Endodermal cell (in vitro differentiated cells): Measurements from ENCODE around the gene TTC23. TPM values are rescaled to one million over a fixed set of nuclear protein-coding genes. Genes with fewer than 3 reads are reported as not detected.

ENCODE experiments used
- DNase-seq: peaks from one replicate; pipeline ENCODE4 v3.0.0-alpha.2; 2017
- H3K27ac ChIP-seq: 2 replicates; pipeline ENCODE4 v1.5.1; 2013; ENCODE audit warnings: mild to moderate bottlenecking, low read depth, low read length, moderate library complexity
- H3K27me3 ChIP-seq: 2 replicates; pipeline ENCODE4 v1.6.1; 2013; ENCODE audit warnings: mild to moderate bottlenecking, low read length, moderate library complexity; ENCODE audit not compliant: insufficient read depth, control insufficient read depth, poor library complexity, severe bottlenecking
- H3K36me3 ChIP-seq: 2 replicates; pipeline ENCODE4 v1.7.0; 2013; ENCODE audit warnings: mild to moderate bottlenecking, low read length, moderate library complexity; ENCODE audit not compliant: control insufficient read depth, insufficient read depth
- H3K4me1 ChIP-seq: one replicate; pipeline ENCODE4 v1.7.0; 2013; ENCODE audit warnings: low read length; ENCODE audit not compliant: control insufficient read depth, insufficient read depth
- H3K4me3 ChIP-seq: 2 replicates; pipeline ENCODE4 v1.5.1; 2013; ENCODE audit warnings: mild to moderate bottlenecking, low read length, moderate library complexity
- H3K9ac ChIP-seq: 2 replicates; pipeline ENCODE4 v1.6.1; 2013; ENCODE audit warnings: mild to moderate bottlenecking, low read length, moderate library complexity; ENCODE audit not compliant: poor library complexity, severe bottlenecking; ENCODE audit errors: extremely low read depth
- H3K9me3 ChIP-seq: 2 replicates; pipeline ENCODE4 v1.6.1; 2013; ENCODE audit warnings: mild to moderate bottlenecking, low read length, moderate library complexity; ENCODE audit not compliant: control insufficient read depth
- H3K27ac Mint-ChIP-seq: 2 replicates; pipeline ENCODE4 v1.8.0; 2020; ENCODE audit warnings: mixed read lengths
- H3K27me3 Mint-ChIP-seq: 2 replicates; pipeline ENCODE4 v1.8.0; 2021; ENCODE audit warnings: mild to moderate bottlenecking, mixed read lengths; ENCODE audit not compliant: insufficient read depth
- H3K36me3 Mint-ChIP-seq: 2 replicates; pipeline ENCODE4 v1.8.0; 2020; ENCODE audit warnings: low read depth, mixed read lengths
- H3K4me1 Mint-ChIP-seq: 2 replicates; pipeline ENCODE4 v1.8.0; 2020; ENCODE audit warnings: mixed read lengths
- H3K4me3 Mint-ChIP-seq: 2 replicates; pipeline ENCODE4 v1.8.0; 2020; ENCODE audit warnings: mild to moderate bottlenecking, moderate library complexity, mixed read lengths
- H3K9me3 Mint-ChIP-seq: 2 replicates; pipeline ENCODE4 v1.8.0; 2020; ENCODE audit warnings: mild to moderate bottlenecking, mixed read lengths
- WGBS, 2 experiments: methylation state at CpG; one replicate each; pipeline versions ENCODE4 v1.1.5 to v1.1.7; 2013; ENCODE audit warnings: missing lambda C conversion rate in 2 of 2, mixed read lengths in 1 of 2; ENCODE audit not compliant: insufficient coverage in 1 of 2, insufficient read length in 1 of 2; 5-methylcytosine and 5-hydroxymethylcytosine counted together
- total RNA-seq, 2 donors: library from RNA; stranded (reverse); fragmentation: NEBNext Ultra II Directional in 1 of 2; extraction: Animal tissue kit (Norgen Biotek cat#: 25700) in 1 of 2; gene quantifications; 2 replicates in 1 of 2; 3 replicates in 1 of 2; pipeline ENCODE4 v1.2.1, GENCODE V29; 2021
- TF ChIP-seq, protein P1 (sequence below): fragments of 200-600 bp; sonication (generic); conservative IDR thresholded peaks from 2 replicates; pipeline ENCODE4 v1.5.0; 2021; ENCODE audit warnings: antibody characterized with exemption, mild to moderate bottlenecking

TTC23 gene
- total RNA-seq, 2 donors from 2014 or later, result 20.7 to 26.3 TPM

DNA sequence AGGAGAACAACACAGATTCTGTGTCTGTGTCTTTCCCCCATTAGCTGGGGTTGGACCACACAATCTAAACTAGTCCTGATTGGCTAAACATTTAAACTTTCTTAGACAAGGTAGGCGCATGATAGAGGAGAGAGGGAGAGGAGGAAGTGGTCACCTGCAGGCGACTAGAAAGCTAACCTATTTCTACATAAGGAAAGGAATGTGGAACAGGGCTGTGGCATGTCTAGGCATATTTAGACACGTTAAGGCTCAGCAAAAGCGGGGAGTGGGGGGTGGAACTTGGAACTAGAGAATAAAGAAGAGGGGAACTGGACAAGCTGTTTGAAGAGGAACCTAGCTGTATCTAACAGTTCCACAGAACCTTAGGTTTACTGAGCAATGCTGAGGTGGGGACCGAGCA, 14.7 kb upstream of the TTC23 start:
- H3K27me3 Mint-ChIP-seq, result no peaks in the 10 kb centered on the region
- no peak for DNase-seq
- Histone ChIP-seq H3K9ac (no peak overlapping the region), H3K4me1 (no peaks in the 10 kb centered on the region), H3K27me3 (no peaks in the 10 kb centered on the region), H3K36me3 (no peaks in the 10 kb centered on the region), H3K4me3 (no peak overlapping the region), H3K9me3 (no peaks in the 10 kb centered on the region), H3K27ac (no peak overlapping the region)
- no peaks in the 10 kb centered on the region for H3K9me3 Mint-ChIP-seq
- peaks cover 4% of the 10 kb centered on the region for H3K4me1 Mint-ChIP-seq
- TF ChIP-seq, protein P1, sequence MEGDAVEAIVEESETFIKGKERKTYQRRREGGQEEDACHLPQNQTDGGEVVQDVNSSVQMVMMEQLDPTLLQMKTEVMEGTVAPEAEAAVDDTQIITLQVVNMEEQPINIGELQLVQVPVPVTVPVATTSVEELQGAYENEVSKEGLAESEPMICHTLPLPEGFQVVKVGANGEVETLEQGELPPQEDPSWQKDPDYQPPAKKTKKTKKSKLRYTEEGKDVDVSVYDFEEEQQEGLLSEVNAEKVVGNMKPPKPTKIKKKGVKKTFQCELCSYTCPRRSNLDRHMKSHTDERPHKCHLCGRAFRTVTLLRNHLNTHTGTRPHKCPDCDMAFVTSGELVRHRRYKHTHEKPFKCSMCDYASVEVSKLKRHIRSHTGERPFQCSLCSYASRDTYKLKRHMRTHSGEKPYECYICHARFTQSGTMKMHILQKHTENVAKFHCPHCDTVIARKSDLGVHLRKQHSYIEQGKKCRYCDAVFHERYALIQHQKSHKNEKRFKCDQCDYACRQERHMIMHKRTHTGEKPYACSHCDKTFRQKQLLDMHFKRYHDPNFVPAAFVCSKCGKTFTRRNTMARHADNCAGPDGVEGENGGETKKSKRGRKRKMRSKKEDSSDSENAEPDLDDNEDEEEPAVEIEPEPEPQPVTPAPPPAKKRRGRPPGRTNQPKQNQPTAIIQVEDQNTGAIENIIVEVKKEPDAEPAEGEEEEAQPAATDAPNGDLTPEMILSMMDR, result no peak
- no peaks in the 10 kb centered on the region for H3K36me3 Mint-ChIP-seq
- WGBS, 2 experiments, result 85 to 86% methylated on average over 5 of the region's 5 CpGs
- H3K4me3 Mint-ChIP-seq, result no peak overlapping the region
- H3K27ac Mint-ChIP-seq, result no peak overlapping the region

DNA sequence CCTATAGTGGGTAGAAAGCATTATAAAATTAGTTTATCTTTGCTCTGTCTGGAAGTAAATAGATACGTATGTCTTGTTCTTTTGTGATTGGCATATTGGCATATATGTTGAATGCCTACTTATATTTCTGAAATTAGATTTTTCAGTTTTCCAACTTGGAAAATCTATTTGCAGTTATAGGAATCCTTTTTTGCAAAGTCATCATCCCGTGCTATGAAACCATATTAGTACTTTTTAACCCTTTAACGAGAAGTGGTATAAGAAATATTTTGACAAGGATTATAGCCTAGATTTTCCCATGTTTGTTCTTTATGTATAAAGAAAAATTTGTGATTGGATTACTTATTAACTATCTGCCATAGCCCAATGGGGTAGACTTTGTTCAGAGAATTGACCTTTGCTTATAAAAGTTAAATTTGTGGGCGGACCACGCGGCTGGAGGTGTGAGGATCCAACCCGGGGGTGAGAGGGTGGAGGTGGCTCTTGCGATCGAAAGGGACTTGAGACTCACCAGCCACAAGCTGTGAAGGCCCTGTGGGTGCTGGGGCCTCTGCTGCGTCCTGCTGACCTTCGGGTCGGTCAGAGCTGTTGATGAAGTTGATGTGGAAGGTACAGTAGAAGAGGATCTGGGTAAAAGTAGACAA, 7.8 kb upstream of the TTC23 start:
- Histone ChIP-seq H3K4me3 (no peak overlapping the region), H3K36me3 (peaks cover 15% of the 10 kb centered on the region), H3K27me3 (no peaks in the 10 kb centered on the region), H3K9me3 (no peaks in the 10 kb centered on the region), H3K4me1 (peaks cover 2% of the 10 kb centered on the region), H3K9ac (no peak overlapping the region), H3K27ac (no peak overlapping the region)
- WGBS, 2 experiments, result 84 to 92% methylated on average over 3 to 12 of the region's 12 CpGs
- no peak for DNase-seq
- Mint-ChIP-seq H3K4me3 (no peak overlapping the region), H3K27ac (no peak overlapping the region), H3K36me3 (peaks cover 14% of the 10 kb centered on the region), H3K27me3 (no peaks in the 10 kb centered on the region), H3K9me3 (no peaks in the 10 kb centered on the region), H3K4me1 (peaks cover 6% of the 10 kb centered on the region)
- TF ChIP-seq, protein P1, result no peak

DNA sequence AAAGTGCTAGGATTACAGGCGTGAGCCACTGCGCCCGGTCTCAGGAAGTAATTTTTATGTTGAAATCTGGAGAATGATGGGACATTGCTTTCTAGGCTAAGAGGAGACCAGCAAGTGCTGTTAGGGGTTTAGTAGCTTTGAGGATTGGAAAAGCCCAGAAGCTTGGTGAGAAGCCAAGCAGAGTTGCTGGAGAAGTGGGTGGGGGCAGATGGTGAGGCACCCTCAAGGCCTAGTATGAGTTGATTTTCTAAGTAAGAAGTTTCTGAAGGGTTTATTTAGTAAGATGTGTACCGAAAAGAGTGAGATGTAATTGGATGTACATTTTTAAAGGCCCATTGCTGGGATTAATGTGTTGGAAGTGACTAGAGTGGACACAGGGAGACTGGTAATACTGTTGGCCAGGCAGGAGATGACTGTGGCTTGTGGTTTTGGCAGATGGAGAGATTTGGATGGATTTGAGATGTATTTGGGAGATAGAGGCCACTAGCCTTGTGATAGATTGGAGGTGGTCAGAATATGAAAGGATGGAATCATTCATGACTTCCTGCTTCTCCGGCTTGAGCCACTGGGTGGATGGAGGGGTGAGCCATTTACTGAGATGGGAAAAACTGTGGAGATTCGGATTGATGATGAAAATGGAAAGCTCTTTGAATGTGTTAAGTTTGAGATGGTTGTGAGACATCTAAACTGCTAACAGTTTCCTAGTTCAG, 4.2 kb upstream of the TTC23 start:
- H3K9me3 Mint-ChIP-seq, result no peaks in the 10 kb centered on the region

More for the DNA sequence above, 4.2 kb upstream of the TTC23 start:
- 96 to 97% methylated on average over 5 to 6 of the region's 6 CpGs for WGBS, 2 experiments
- no peaks in the 10 kb centered on the region for H3K9me3 ChIP-seq
- H3K36me3 Mint-ChIP-seq, result peaks cover 11% of the 10 kb centered on the region
- no peak overlapping the region for H3K4me3 Mint-ChIP-seq
- H3K27ac ChIP-seq, result no peak overlapping the region
- H3K36me3 ChIP-seq, result peaks cover 15% of the 10 kb centered on the region
- DNase-seq, result no peak
- no peaks in the 10 kb centered on the region for H3K27me3 Mint-ChIP-seq
- H3K4me3 ChIP-seq, result no peak overlapping the region
- peaks cover 8% of the 10 kb centered on the region for H3K4me1 Mint-ChIP-seq
- no peaks in the 10 kb centered on the region for H3K27me3 ChIP-seq
- H3K27ac Mint-ChIP-seq, result no peak overlapping the region
- TF ChIP-seq, protein P1, result no peak
- no peak overlapping the region for H3K9ac ChIP-seq
- H3K4me1 ChIP-seq, result peaks cover 4% of the 10 kb centered on the region
